Activated CD8-positive, alpha-beta memory T cell treated with anti-CD3 and anti-CD28 coated beads for 48 hours (primary cell): ENCODE measurements around the gene CD96.
"Not testable (repeated sequence)": the region's sequence is repeated elsewhere in the genome, so short reads cannot be mapped to it uniquely, and the experiment has no call there.

Experiments used
- DNase-seq, 3 experiments: peaks; one replicate each; pipeline ENCODE4 v3.0.0-alpha.2; 2020; ENCODE audit warnings: low read depth in 2 of 3, low spot score in 2 of 3

Gene CD96

GRCh38 chr3:111548756-111549155 lies 6.8 kb downstream of the CD96 start:
- DNase-seq: no peak

- DNase-seq: not testable (repeated sequence)
These were observed 19.9 kb downstream of the CD96 start for GRCh38 chr3:111561902-111562301.

DNA sequence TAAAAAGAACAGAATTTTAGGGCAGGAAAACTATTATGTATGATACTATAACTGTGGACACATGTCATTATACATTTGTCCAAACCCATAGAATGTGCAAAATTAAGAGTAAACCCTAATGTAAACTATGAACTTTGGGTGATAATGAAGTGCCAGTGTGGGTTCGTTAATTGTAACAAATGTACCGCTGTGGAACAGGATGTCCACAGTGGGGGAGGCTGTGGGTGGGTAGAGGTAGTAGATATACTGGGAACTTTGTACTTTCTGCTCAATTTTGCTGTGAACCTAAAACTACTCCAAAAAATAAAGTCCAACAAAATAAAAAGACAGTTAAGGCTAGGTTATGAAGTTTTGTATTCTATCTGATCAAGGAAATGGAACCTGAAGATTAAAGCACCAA lies 24.8 kb downstream of the CD96 start:
- DNase-seq: no peak

- no peak for DNase-seq
These were observed 26.4 kb downstream of the CD96 start for GRCh38 chr3:111568355-111568754.

DNA sequence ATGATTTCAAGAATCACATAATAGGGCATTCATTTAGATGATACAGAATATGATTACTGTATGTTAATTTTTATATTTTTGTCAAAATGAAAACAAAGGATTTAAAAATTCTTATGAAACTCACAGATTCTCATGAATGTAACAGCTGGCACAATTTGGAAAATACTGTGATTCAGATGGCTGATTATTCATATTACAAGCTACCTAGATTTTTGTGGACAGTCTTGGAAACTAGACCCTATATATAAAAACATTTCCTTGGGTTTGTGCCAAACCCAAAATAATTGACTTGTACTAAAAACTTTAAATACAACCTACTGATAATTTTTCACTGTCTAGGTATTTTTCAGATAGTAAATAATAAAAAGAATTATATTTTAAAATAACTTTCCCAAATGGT lies 26.9 kb downstream of the CD96 start:
- no peak for DNase-seq

DNA sequence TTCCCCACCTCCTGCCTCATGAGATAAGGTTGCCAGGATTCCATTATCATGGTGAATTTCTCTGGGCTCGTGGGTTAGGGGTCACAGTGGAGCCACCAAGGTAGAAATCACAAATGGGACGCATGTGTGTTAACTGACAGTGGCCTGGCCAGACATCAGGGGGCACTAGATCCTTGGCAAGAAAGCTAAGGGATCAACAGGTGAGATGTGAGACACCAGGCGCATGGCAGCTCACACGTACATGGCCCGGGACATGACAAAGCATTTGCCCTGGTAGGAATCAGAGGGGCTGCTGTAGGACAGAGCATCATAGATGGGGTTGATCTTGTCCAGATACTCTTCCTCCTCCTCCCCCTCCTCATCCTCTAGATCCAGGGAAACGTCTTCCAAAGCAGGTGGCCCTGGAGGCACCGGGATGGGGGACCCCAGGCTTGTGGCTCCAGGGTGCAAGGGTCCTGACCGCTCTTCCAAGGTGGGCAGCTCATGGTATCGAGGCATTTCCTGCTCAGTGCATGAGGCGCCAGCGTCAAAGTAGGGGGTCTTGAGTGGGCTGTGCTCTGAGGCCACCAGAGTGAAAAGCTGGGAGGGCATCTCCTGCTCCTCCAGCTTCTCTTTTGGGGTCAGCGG lies 28.5 kb downstream of the CD96 start:
- DNase-seq: no peak

DNA sequence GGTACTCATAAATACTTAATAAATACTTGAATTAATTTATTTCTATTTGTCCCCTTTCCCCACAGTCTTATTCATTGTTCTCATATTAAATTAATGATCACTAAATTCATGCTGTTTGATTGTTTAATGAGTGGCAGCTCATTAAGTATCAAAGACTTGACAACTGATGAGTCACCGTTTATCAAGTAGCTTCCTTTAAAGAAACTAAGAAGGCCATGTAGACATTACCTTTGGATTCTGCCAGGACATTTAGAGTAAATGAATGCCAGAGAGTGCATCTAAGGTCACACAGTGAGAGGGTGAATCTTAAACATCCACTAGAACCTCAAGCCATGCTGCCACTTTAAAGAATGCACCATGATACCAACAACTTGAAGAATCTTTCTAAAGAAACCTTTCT lies 29.3 kb downstream of the CD96 start:
- no peak for DNase-seq

GRCh38 chr3:111571907-111572460 lies 30.0 kb downstream of the CD96 start:
- no peak for DNase-seq

DNA sequence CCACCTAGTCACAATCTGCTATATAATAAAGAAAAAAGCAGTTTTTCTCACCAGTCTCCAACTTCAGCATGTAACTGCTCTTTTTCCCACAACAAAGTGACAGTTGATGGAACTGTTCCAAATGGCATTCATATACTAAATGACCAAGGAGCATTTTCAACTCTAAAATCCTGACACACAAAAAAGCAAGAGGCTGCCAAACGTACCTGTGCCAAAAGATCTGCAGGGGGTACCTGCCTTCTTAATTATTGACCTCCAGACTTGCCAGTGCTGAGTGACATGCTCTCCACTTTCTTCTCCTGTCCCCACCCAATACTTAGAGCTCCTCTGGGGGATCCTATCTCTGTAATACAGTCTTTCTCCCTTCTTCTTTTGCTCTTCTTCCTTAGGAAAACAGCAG lies 35.1 kb downstream of the CD96 start:
- DNase-seq: no peak

DNA sequence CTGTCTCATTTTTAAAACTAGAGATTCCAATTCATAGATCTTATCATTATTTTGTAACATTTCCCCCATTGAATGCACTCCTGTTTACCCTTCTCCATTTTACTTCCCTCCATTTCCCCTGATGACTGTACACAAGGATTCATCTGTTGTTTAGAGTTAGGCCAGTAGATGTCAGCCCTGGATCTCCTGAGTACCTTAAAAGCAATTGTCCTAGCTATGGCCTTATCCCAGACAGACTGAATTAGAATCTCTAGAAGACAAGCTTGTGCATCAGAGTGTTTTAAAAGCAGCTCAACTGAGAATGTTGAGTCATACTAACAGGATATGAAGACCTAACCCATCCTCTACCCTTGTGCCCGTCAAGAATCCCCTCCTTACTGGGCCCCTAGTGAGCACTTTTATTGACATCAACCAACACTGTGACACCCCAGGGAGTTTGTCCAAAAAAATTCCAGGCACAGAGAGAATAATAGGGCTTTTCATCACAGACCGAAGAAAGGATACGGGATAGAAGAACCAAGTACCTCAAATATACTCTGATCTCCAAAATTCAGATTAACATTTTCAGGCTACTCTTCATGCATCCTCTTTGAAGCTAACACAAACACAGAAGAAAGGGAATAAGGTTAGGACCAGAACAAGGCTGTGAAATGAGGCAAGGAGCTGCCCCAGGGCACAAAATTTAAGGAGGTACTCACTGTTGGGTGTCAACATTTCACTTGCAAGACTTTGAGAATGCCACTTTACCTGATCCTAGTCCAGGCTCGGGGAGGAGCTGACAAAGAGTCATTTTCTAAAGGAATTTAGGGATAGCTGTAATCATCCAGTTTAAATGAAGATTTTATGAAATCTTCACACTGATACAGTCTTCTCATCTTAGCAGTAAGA lies 36.0 kb downstream of the CD96 start:
- DNase-seq: no peak

DNA sequence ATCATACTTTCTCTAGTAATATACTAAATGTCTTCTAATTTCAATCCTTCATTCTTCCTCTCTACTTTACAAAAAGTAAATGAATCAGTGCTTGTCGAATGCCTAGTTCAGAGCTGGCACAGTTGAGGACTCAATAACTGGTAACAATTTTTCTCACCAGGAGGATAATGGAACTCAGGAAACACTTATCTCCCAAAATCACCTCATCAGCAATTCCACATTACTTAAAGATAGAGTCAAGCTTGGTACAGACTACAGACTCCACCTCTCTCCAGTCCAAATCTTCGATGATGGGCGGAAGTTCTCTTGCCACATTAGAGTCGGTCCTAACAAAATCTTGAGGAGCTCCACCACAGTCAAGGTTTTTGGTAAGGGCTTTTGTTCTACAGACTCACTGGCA lies 36.9 kb downstream of the CD96 start:
- no peak for DNase-seq

DNA sequence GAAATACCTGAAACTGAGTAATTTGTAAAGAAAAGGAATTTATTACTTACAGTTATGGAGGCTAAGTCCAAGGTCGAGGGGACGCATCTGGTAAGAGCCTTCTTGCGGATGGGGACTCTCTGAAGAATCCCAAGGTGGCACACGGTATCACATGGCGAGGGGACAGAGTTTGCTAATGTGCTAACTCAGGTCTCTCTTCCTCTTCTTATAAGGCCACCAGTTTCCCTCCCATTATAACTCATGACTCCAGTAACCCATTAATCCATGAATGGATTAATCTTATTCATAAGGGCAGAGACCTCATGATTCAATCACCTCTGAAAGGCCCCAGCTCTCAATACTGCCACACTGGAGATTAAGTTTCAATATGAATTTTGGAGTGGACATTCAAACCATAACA lies 37.5 kb downstream of the CD96 start:
- DNase-seq: no peak

GRCh38 chr3:111581403-111582119 lies 39.6 kb downstream of the CD96 start:
- DNase-seq: no peak

DNA sequence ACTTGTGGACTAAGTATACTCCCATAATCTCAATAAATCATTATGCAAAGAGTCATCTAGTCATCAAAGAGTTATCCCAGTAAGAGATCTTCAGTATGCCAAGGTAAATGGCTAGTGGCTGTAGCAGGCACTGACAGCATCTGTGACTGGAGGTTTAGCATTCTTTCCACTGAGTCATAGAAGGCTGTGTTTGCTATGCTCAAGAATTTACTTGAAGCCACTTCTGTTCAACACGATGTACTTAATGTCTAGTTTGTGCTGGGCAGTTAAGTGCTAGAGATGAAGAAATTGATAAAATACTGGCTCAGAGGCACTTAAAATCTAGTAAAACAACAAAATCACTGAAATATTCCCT lies 40.1 kb downstream of the CD96 start:
- DNase-seq: no peak

- no peak for DNase-seq
These were observed 42.7 kb downstream of the CD96 start for GRCh38 chr3:111584744-111585143.

- DNase-seq: no peak
These were observed 43.2 kb downstream of the CD96 start for GRCh38 chr3:111585217-111585616.

GRCh38 chr3:111588527-111588926 lies 46.5 kb downstream of the CD96 start:
- no peak for DNase-seq

DNA sequence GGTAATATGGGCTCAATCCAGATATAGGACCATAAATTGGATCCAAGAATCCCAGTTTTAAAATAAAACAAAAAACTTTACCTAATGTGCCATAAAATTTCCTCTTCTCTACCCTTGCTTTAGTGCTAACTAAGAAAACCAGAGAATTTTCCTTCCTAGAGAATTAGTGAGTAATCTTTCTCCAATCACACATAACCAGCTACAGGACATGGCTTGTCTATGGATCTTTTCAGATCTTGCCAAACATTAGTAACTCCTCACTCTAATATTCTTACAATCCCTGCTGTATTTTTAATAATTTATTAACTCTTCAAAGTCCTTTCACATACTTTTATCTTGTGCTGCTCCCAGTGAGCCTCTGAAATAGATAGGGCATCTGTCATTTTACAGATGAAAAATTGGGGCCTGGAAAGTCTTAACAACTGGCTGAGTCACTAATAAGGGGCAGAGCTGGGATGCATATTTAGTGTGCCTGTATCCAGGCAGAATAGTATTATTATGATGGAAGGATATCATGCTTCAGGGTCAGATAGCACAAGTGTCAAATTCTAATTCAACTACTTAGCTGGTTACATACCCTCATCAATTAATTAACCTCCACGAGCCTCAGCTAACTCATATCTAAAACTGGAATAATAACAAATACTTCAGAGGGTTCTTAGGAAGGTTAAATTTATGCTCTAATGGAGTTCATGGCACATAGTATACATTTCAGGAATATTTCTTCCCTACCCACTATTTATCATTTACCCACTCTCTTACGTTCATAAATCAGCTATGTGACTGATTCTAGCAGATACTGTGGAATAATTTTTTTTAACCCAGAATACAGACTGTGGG lies 47.5 kb downstream of the CD96 start:
- no peak for DNase-seq

DNA sequence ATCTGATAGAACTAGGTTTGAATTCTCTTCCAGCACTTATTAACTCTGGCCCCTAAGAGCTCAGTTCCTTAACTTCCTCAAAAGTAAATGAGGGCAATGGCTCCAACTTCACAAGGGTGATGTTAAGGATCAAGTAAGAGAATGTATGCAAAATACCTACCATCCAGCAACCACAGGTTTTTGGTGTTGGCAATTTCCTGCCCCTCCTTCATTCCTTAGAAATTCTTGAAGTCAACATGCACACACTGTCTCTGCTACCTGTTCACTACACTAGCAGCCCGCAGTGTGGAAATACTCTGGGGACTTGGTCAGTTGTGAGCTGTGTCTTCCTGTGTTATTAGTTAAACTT lies 48.1 kb downstream of the CD96 start:
- DNase-seq: no peak

- DNase-seq: no peak
These were observed 49.6 kb downstream of the CD96 start for GRCh38 chr3:111591555-111591954.

- DNase-seq: no peak
These were observed 50.1 kb downstream of the CD96 start for GRCh38 chr3:111592143-111592542.
